H1 (cell line): Measurements from ENCODE around the gene CHSY3. TPM values are rescaled to one million over a fixed set of nuclear protein-coding genes. Genes with fewer than 3 reads are reported as not detected.

Source experiments
- CBX8 ChIP-seq: fragments of 300-800, 300-1000 bp; sonication (generic); IDR thresholded peaks from 2 replicates; pipeline ENCODE4 v1.7.1; 2016; ENCODE audit warnings: low read depth, low read length, borderline replicate concordance
- HDAC2 ChIP-seq, 2 experiments: fragments of 300-600 bp in 1 of 2; sonication (generic) in 1 of 2; IDR thresholded peaks; 2 replicates each; pipeline ENCODE4 v1.6.1; 2011 to 2012; ENCODE audit warnings: low read depth in 2 of 2, low read length in 2 of 2, mild to moderate bottlenecking in 2 of 2, moderate library complexity in 2 of 2, borderline replicate concordance in 1 of 2, inconsistent platforms in 1 of 2
- RBBP5 ChIP-seq: IDR thresholded peaks from 2 replicates; pipeline ENCODE4 v1.7.1; 2012; ENCODE audit warnings: low read depth, mild to moderate bottlenecking, inconsistent platforms, low read length, moderate library complexity, borderline replicate concordance
- SIRT6 ChIP-seq: IDR thresholded peaks from one replicate; pipeline ENCODE4 v1.7.1; 2012; ENCODE audit warnings: low read length, inconsistent platforms
- polyA plus RNA-seq, 7 experiments: library from polyadenylated mRNA; depleted of rRNA in 3 of 7; stranded (reverse) in 5 of 7; unstranded in 2 of 7; fragments of >200 nt in 5 of 7; fragments of 200-250 nt in 2 of 7; gene quantifications; 1 replicate in 5 of 7; 2 replicates in 1 of 7; 4 replicates in 1 of 7; pipeline versions ENCODE4 v1.2.1 to v1.2.3, GENCODE V29; 2011 to 2013; ENCODE audit warnings: missing spikeins in 2 of 7, mixed read lengths in 2 of 7
- total RNA-seq: library from RNA; stranded (reverse); fragmentation: NEBNext Ultra II Directional; extraction: Animal tissue kit (Norgen Biotek cat#: 25700); gene quantifications from 2 replicates; pipeline ENCODE4 v1.2.1, GENCODE V29; 2021
- TF ChIP-seq, protein P1 (sequence below): IDR thresholded peaks from 2 replicates; pipeline ENCODE4 v1.6.1; 2011; ENCODE audit warnings: low read length, improper control_type of control experiment

Gene CHSY3
- total and polyA plus RNA-seq, 2 of the 8 experiments (the other 6 are each of a cell fraction or from before 2014, with no cell fraction given) = 0.24 to 1.8 TPM

DNA sequence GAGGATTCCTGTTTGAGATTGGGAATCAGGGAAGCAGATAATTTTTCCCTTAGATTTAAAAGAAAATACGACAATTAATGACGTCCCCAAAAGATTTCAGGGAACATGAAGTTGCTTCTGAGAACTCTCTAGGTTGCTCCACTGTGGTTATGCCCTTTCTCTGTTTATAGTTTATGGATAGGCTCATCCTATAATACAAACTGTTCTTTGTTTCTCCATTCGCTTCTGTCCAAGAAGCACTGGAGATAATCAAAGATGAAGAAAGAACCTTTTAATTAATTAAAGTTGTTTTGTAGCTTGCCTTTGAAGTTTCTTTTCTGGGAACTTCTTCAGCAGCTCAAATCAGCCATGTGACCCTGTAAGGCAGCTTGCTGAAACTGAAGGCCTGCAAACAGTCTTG is 87.5 kb downstream of the CHSY3 start (continued):
- TF ChIP-seq, protein P1, sequence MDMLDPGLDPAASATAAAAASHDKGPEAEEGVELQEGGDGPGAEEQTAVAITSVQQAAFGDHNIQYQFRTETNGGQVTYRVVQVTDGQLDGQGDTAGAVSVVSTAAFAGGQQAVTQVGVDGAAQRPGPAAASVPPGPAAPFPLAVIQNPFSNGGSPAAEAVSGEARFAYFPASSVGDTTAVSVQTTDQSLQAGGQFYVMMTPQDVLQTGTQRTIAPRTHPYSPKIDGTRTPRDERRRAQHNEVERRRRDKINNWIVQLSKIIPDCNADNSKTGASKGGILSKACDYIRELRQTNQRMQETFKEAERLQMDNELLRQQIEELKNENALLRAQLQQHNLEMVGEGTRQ = no peak
- TF ChIP-seq CBX8 (no peak), SIRT6 (no peak), RBBP5 (no peak), HDAC2 (IDR thresholded peaks at IDR 0.05; ENCODE audit: borderline replicate concordance in 1 of 2, low read depth in 2 of 2, low read length in 2 of 2) (no peak)
- TF ChIP-seq, all 59 proteins: peak for 0
